Stimulated activated CD8-positive, alpha-beta memory T cell treated with anti-CD3 and anti-CD28 coated beads, Interleukin-2, amount 100 ng/mL, for 48 hours (primary cell): ENCODE data around the gene HEMK1.

Experiments used
- DNase-seq, 2 donors: peaks; one replicate each; pipeline ENCODE4 v3.0.0-alpha.2; 2020; ENCODE audit warnings: low read depth in 2 of 2

HEMK1 gene

GRCh38 chr3:50568947-50569749 is at the start of gene HEMK1:
Gene HEMK1, plus strand, starts transcription at chr3:50569522. Its CDS starts 1,583 bp downstream, at chr3:50571105.
- peak; percentile 95 to 99 for DNase-seq

GRCh38 chr3:50520849-50521248 is 48.5 kb upstream of the HEMK1 start:
- DNase-seq = no peak

- DNase-seq = no peak
Observed at GRCh38 chr3:50521572-50521971, 47.8 kb upstream of the HEMK1 start.

- no peak for DNase-seq
Observed at GRCh38 chr3:50523279-50523811, 46.0 kb upstream of the HEMK1 start.

- no peak for DNase-seq
Observed at GRCh38 chr3:50524746-50525145, 44.6 kb upstream of the HEMK1 start.

- no peak for DNase-seq
Observed at GRCh38 chr3:50525191-50525910, 44.0 kb upstream of the HEMK1 start.

- DNase-seq = peak; percentile 62 to 68
Observed at GRCh38 chr3:50525987-50526386, 43.3 kb upstream of the HEMK1 start.

GRCh38 chr3:50530001-50530970 is 39.0 kb upstream of the HEMK1 start:
- no peak for DNase-seq

- no peak for DNase-seq
Observed at GRCh38 chr3:50531201-50531600, 38.1 kb upstream of the HEMK1 start.

- DNase-seq = no peak
Observed at GRCh38 chr3:50532062-50532705, 37.1 kb upstream of the HEMK1 start.

- DNase-seq = no peak
Observed at GRCh38 chr3:50533316-50533715, 36.0 kb upstream of the HEMK1 start.

GRCh38 chr3:50533807-50534461 is 35.4 kb upstream of the HEMK1 start:
- DNase-seq = no peak

- DNase-seq = no peak
Observed at GRCh38 chr3:50534681-50535330, 34.5 kb upstream of the HEMK1 start.

- no peak for DNase-seq
Observed at GRCh38 chr3:50536471-50537180, 32.7 kb upstream of the HEMK1 start.

GRCh38 chr3:50537421-50538129 is 31.7 kb upstream of the HEMK1 start:
- no peak for DNase-seq

GRCh38 chr3:50539356-50540286 is 29.7 kb upstream of the HEMK1 start:
- no peak for DNase-seq

GRCh38 chr3:50542177-50543034 is 26.9 kb upstream of the HEMK1 start:
- peak in 1 of 2 donors; percentile 55 for DNase-seq
